Natural killer cell treated with Interleukin-12 subunit alpha and Interleukin-12 subunit beta and Interleukin-15 and Interleukin-18, amount 100 ng/mL, for 72 hours (primary cell): ENCODE results near the gene CARNS1. TPM values are rescaled to one million over a fixed set of nuclear protein-coding genes. Genes with fewer than 3 reads are reported as not detected.
A peak's percentile ranks its signal among the peaks of the same experiment; 100 is the strongest.

Experiments
- ATAC-seq, 2 donors: fragments of 150-1000 bp; cut with Tn5 transposase in 1 of 2; sonication (Bioruptor Pico), chemical (Tn5 transposase) in 1 of 2; 2 replicates each; pipeline ENCODE4 v1.10.0; 2021
- DNase-seq: peaks from one replicate; pipeline ENCODE4 v3.0.0; 2022; ENCODE audit warnings: low spot score
- H3K27ac Mint-ChIP-seq, 2 donors: 1 replicate in 1 of 2; 2 replicates in 1 of 2; pipeline ENCODE4 v1.8.0; 2022; ENCODE audit warnings: mixed read lengths in 2 of 2, mild to moderate bottlenecking in 1 of 2, moderate library complexity in 1 of 2
- H3K27me3 Mint-ChIP-seq, 2 donors: 1 replicate in 1 of 2; 2 replicates in 1 of 2; pipeline ENCODE4 v1.8.0; 2022; ENCODE audit warnings: mixed read lengths in 2 of 2
- H3K36me3 Mint-ChIP-seq: one replicate; pipeline ENCODE4 v1.8.0; 2022; ENCODE audit warnings: mixed read lengths
- H3K4me1 Mint-ChIP-seq, 2 donors: 1 replicate in 1 of 2; 2 replicates in 1 of 2; pipeline ENCODE4 v1.8.0; 2022; ENCODE audit warnings: low read depth in 2 of 2, mixed read lengths in 2 of 2, mild to moderate bottlenecking in 1 of 2
- H3K4me3 Mint-ChIP-seq: one replicate; pipeline ENCODE4 v1.8.0; 2022; ENCODE audit warnings: mixed read lengths
- H3K9me3 Mint-ChIP-seq: 2 replicates; pipeline ENCODE4 v1.8.0; 2022; ENCODE audit warnings: mixed read lengths
- total RNA-seq, 2 donors: library from RNA; stranded (reverse); gene quantifications; one replicate each; pipeline ENCODE4 v1.2.3, GENCODE V29; 2022

Gene CARNS1, protein sequence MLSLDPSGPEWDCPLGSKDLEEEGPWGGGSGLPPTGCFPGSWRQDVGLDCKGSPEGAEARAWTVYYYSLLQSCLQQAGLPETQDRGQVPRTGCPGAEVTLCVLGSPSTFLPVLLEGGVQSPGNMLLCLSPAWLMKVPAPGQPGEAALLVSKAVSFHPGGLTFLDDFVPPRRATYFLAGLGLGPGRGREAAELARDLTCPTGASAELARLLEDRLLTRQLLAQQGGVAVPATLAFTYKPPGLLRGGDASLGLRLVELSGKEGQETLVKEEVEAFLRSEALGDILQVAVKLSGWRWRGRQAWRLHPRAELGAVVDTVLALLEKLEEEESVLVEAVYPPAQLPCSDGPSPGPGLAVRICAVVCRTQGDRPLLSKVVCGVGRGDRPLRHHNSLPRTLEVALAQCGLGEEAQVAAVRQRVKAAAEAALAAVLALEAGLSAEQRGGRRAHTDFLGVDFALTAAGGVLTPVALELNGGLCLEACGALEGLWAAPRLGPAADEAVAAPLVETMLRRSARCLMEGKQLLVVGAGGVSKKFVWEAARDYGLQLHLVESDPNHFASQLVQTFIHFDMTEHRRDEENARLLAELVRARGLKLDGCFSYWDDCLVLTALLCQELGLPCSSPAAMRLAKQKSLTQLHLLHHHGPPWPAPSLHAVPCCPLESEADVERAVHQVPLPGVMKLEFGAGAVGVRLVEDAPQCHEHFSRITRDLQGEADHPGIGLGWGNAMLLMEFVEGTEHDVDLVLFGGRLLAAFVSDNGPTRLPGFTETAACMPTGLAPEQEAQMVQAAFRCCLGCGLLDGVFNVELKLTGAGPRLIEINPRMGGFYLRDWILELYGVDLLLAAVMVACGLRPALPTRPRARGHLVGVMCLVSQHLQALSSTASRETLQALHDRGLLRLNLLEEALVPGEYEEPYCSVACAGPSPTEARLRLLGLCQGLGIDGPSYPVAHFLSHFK
- total RNA-seq, result 1 to 10 TPM; 2.3 to 4.9 TPM

DNA sequence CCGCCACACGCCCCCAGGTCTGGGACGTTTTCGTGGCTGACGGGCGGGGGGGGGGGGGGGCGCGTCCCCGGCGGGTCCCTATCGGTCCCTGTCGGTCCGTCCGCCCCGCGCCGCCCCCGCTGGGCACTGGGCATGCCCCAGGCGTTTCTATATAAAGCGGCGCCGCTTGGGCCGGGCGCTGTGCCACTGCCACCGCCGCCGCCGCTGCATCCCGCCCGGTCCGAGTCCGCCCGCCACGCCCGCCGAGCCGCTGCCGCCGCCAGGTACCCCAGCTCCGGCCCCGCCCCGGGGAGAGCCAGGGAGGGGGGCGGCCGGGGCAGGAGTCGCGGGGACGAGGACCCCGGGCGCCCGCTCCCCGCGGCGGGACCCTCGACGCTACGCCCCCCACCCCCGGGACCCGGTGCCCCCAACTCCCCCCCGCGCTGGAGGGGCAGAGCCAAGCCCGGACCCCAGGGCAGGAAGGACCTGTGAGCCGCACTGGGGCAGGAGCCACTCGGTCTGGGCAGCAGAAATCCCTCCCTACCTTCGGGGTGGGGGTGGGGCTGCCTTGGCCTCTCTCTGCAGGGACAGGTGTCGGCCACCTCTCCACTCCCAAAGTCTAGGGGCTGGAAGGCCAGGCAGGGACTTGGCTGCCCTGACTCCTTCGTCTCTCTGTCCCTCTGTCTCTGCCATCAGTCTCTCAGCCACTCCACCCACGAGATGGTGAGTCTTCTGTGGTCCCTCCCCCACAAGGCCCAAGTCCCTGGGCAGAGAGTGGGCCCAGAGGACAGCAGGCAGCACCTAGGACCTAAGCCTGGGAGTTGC is at the start of gene CARNS1:
TSS of gene CARNS1 (plus strand) at position 178 of the 804 bp plus-strand sequence. CDS start at position 700, 522 bp downstream.
- Mint-ChIP-seq H3K4me1 (peaks cover 30 to 38% of the 10 kb centered on the region in 2 donors), H3K27me3 (no peaks in the 10 kb centered on the region), H3K4me3 (peak within 1 kb of the TSS; percentile 72), H3K9me3 (no peaks in the 10 kb centered on the region), H3K27ac (peak within 1 kb of the TSS; percentile 39 to 86), H3K36me3 (no peaks in the 10 kb centered on the region)
- DNase-seq (no peak), ATAC-seq (peak; percentile 25 to 29)

DNA sequence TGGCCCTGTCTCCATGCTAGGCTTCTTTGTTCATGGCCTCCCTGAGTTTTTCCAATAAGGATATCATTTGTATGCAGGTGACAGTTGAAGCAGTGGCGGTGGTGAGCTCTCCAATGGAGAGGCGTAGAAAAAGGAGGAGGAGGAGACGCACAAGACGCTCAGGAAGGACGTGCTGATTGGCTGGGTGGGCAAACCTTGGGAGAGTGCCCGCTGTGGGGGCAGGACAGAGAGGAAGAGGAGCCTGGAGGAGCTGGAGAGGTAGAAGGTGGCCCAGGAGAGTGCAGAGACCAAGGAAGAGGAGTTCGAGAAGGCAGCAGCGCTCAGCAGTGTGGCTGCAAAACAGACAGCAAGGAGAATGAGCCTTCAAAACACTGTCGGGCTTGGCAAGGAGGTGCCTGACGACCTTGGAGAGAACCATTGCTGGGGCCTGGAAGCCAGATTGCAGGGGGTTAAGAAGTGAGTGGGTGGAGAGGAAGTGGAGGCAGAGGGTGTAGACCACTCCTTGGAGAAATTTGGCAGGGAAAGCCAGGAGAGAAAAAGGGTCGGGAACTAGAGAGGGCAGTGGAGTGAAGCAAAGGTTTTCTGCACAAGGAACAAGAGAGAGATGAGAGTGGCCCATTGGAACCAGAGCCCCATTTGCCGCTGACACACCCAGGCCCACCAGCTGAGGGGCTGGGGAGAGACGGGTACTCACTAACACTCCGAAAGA is 49.6 kb upstream of the CARNS1 start:
- Mint-ChIP-seq H3K4me1 (peaks cover 48 to 49% of the 10 kb centered on the region in 2 donors), H3K27ac (no peak overlapping the region), H3K27me3 (peaks cover 22 to 29% of the 10 kb centered on the region in 2 donors), H3K9me3 (no peaks in the 10 kb centered on the region), H3K4me3 (peak overlapping the region; percentile 1), H3K36me3 (no peaks in the 10 kb centered on the region)
- DNase-seq (no peak), ATAC-seq (no peak)

DNA sequence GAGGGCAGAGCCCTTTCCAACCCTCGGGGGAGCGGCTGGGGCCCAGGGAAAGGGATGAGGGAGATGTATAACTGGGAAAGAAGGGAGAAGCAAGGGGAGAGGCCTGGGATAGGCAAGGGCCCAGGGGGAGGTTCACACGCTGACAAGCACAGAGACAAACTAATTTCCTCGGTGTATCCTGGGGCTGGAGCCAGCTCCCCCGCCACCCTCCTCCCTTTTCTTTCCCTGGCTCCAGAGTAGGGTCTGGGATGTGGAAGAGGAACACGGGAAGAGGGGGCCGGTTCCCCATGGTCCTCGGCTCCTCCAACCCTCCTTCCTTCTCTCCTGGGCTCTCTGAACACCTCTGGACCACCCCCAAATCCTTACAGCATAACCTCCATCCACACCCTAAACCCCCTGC is 48.9 kb upstream of the CARNS1 start:
- Mint-ChIP-seq H3K4me1 (peaks cover 54 to 56% of the 10 kb centered on the region in 2 donors), H3K27ac (no peak overlapping the region), H3K9me3 (no peaks in the 10 kb centered on the region), H3K36me3 (no peaks in the 10 kb centered on the region), H3K27me3 (peaks cover 23 to 31% of the 10 kb centered on the region in 2 donors), H3K4me3 (peak overlapping the region; percentile 1)
- no peak for DNase-seq
- no peak for ATAC-seq

DNA sequence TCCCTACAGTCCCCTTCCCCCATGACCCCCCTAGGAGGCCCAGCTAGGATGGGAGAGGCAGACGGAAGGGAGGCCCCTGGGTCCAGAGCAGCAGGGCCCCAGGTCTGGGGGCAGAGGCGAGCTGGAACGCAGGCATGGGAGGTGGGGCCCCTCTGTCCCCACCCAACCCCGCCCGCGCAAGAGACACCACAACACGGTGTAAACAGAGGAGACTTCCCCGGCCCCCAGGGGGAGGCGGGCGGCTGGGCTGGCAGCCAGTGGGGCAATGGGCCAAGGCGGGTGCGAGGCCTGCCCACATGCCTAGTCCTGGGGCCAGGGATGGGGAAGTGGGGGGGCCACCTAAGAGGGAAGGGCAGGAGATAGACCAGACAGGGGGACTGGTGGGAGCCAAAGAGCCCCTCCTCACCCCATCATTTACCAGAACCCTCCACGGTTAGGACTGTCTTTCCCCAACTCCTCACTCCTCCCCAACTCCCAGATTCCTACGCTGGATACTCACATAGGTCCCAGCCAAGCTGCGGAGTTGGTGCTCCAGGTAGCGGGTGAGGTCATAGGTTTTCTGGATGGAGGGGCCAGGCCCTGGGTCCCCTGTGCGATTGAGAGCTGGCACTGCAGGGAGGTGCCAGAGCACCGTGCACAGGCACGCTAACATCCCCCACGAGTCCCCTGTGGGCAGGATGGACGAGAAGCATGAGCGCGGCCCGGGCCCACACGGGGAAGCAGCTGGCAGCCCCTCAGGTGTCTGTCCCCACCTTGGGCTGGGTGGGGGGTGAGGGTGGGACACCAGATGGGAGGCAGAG is 48.3 kb upstream of the CARNS1 start:
- Mint-ChIP-seq H3K4me1 (peaks cover 58 to 60% of the 10 kb centered on the region in 2 donors), H3K36me3 (no peaks in the 10 kb centered on the region), H3K27ac (peak overlapping the region in 1 of 2 donors; percentile 55), H3K4me3 (no peak overlapping the region), H3K27me3 (peaks cover 27 to 30% of the 10 kb centered on the region in 2 donors), H3K9me3 (no peaks in the 10 kb centered on the region)
- no peak for DNase-seq
- ATAC-seq, result no peak

DNA sequence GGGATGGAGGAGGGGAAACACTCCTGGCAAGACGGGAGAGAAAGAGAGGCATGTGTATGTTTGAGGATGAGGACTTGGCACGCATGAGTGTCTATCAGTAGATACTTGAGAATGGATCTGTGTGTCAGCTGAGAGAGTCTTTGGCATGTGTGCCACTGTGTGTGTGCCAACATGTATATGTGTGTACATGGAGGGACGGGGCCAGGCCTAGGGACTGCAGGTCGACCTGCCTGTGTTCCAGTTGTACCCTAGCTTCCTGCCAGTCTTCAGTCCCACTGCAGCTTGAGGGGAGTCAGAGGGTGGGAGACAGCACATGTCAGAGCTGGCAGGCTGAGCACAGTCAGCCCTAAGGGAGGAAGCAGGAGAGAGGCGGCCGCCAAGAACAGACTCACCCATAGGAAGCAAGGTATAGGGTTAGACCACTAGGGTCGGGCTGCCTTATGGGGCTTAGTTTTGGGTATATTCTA is 47.7 kb upstream of the CARNS1 start:
- no peaks in the 10 kb centered on the region for H3K9me3 Mint-ChIP-seq
- no peak for ATAC-seq
- DNase-seq, result no peak
- H3K4me3 Mint-ChIP-seq, result peak overlapping the region; percentile 57
- no peaks in the 10 kb centered on the region for H3K36me3 Mint-ChIP-seq
- H3K27me3 Mint-ChIP-seq, result peaks cover 27 to 28% of the 10 kb centered on the region in 2 donors
- peak overlapping the region in 1 of 2 donors; percentile 55 for H3K27ac Mint-ChIP-seq
- H3K4me1 Mint-ChIP-seq, result peaks cover 58 to 60% of the 10 kb centered on the region in 2 donors

DNA sequence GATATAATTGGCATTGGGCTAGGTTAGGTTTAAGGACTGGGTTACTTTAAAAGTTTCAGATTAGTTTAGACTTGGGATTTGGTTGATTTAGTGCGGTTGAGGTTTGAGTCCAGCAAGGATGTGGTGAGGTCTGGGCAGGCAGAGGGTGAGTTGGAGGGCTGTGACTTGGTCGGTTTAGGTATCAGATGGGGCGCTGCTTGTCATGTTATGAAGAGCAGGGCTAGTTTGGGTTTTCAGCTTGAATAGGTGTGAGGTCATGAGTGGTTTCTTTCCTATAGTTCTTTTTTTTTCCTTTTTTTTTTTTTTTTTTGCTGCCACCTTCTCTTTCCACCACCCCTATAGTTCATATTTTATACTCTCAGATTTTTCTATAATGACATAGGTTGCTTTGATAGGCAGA is 46.9 kb upstream of the CARNS1 start:
- ATAC-seq, result peak; percentile 79 to 87

DNA sequence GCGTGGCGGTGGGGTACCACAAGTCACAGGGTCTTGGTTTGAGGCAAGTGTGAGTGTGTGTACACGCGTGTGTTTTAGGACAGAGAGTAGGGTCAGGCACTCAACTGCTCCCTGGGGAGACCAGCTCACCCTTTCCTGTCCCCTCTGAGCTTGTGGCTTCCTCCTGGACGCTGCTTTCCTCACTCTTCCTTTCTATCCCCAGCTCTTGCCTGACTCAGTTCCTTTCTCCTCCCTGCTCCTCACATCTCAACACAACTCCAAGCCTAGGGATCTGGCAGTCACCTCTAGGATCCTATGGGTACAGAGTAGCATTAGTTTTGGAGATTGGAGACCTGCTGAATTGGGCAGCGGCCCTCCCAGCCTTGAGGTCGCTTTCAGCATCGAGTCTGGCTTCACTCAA is 46.2 kb upstream of the CARNS1 start:
- no peak for ATAC-seq
- Mint-ChIP-seq H3K4me3 (peak overlapping the region; percentile 57), H3K36me3 (no peaks in the 10 kb centered on the region), H3K4me1 (peaks cover 59 to 68% of the 10 kb centered on the region in 2 donors), H3K27ac (no peak overlapping the region), H3K9me3 (no peaks in the 10 kb centered on the region), H3K27me3 (peaks cover 26 to 27% of the 10 kb centered on the region in 2 donors)
- DNase-seq, result no peak

More for the DNA sequence above, 46.9 kb upstream of the CARNS1 start:
- Mint-ChIP-seq H3K9me3 (no peaks in the 10 kb centered on the region), H3K27ac (peak overlapping the region in 1 of 2 donors; percentile 55), H3K36me3 (no peaks in the 10 kb centered on the region), H3K4me1 (peaks cover 58 to 63% of the 10 kb centered on the region in 2 donors), H3K27me3 (peaks cover 26 to 27% of the 10 kb centered on the region in 2 donors), H3K4me3 (peak overlapping the region; percentile 57)
- peak; percentile 80 for DNase-seq

DNA sequence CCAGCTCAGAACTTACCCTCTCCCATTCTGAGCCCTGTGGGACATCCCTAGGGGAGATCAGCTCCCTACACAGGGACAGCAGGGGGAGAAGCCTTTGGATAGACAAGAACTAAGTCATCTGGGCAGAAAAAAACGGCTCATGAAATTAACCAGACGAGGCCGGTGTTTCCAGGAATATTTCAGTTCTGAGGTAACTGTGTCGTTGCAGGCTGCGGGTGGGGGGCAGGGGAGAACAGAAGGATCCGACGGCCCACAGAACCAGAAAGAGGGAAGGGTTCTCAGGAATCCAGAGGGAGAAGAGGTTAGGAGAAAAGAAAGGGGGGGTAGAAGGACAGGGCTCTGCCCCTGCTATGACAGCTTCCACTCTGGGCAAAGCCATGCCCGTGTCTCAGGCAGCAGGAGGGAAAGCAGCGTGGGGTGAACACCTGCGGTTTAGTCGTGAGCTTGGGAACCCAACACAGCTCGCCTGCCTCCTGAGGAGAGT is 45.6 kb upstream of the CARNS1 start:
- H3K27ac Mint-ChIP-seq, result no peak overlapping the region
- no peaks in the 10 kb centered on the region for H3K9me3 Mint-ChIP-seq
- ATAC-seq (no peak), DNase-seq (no peak)
- H3K4me3 Mint-ChIP-seq, result no peak overlapping the region
- no peaks in the 10 kb centered on the region for H3K36me3 Mint-ChIP-seq
- H3K27me3 Mint-ChIP-seq, result peaks cover 23 to 27% of the 10 kb centered on the region in 2 donors
- peaks cover 55 to 67% of the 10 kb centered on the region in 2 donors for H3K4me1 Mint-ChIP-seq

DNA sequence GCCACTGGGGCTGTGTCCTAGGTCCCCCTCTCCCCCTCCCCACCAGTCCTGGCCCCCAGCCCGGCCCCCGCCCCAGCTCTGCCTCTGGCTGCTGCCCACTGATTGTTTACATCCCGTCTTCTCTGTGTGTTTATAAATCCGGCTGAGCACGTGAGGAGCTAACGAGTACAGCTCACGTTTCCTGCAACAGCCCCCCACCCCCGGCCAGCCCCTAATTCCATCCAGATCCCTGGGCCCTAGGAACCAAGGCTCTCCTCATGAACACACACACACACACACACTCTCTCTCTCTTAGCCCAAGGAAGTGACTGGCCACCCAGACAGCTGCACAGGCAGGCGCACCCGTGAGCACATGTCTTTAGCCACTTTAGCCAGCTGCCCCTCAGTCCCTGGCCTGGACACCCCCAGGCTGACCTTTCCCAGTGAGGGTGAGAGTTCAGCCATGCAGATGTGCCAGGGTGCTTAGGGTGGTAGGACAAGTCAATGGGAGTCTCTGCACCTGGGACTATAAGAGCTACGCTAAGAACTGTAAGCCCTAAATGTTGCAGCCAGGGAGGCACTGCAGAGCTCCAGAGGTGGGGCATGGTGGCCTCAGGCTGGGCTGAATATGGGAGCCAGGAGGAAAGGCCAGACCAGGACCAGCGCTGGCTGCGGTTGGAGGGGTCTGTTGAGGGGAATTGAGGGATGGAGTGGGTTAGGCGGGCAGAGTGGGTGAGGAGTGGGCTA is 45.0 kb upstream of the CARNS1 start:
- H3K27me3 Mint-ChIP-seq, result peaks cover 23 to 26% of the 10 kb centered on the region in 2 donors
- DNase-seq (no peak), ATAC-seq (no peak)
- peaks cover 54 to 62% of the 10 kb centered on the region in 2 donors for H3K4me1 Mint-ChIP-seq
- no peak overlapping the region for H3K27ac Mint-ChIP-seq
- peak overlapping the region; percentile 51 for H3K4me3 Mint-ChIP-seq
- H3K36me3 Mint-ChIP-seq, result no peaks in the 10 kb centered on the region
- H3K9me3 Mint-ChIP-seq, result no peaks in the 10 kb centered on the region

DNA sequence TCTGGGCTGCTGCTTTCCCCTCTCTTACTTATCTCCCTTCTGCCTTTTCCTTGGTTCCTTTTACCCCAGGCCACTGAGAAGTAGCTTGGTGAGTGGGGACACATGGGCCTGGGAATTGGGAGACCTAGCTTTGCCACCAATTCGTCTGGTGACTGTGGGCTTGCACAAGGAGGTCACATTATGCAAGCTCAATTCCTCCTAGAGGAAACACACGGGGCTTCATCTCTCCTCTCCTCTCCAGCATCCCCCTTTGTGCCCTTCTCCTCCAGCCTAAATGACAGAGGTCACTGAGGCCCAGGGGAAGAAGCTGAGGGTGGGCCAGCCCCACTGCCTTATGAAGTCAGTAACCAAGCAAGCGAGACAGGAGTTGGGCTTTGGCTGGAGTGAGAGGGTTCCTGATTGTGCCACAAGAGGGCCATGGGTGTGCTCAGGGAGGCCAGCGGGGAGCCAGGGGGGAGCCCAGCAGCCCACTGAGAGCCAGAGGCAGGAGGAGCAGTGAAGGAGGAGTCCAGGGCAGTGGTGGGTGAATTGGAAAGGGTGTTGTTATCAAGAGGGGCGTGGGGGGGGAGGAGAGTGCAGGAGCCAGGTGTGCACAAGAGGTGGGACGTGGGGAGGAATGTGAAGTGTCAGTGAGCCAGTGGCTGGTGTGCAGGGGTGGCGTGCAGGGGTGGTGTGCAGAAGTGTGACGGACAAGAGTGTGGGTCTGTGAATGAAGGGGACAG is 44.1 kb upstream of the CARNS1 start:
- H3K36me3 Mint-ChIP-seq, result no peaks in the 10 kb centered on the region
- peak overlapping the region; percentile 86 for H3K4me3 Mint-ChIP-seq
- H3K27ac Mint-ChIP-seq, result peak overlapping the region in 1 of 2 donors; percentile 12
- no peaks in the 10 kb centered on the region for H3K9me3 Mint-ChIP-seq
- H3K27me3 Mint-ChIP-seq, result peaks cover 15 to 18% of the 10 kb centered on the region in 2 donors
- H3K4me1 Mint-ChIP-seq, result peaks cover 46 to 54% of the 10 kb centered on the region in 2 donors
- no peak for ATAC-seq
- no peak for DNase-seq

DNA sequence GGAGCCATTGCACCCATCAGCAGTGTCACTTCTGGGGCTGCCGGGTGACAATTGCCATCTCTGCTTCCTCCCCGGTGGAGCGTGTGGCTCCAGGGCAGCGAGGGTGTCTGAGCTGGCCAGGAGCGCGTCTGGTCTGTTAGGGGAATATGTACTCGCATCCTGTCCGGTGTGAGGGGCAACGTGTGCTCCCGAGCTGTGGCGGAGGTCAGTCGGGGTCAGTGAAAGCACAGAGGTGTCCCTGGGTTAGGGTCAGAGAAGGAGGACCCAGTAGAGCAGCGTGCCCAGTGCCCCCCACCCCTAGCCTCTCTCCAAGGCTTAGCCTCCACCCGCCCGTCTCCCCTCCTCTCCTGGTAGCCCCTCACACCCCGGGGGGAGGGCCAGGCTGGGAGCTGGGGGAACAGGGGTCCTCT is 43.6 kb upstream of the CARNS1 start:
- Mint-ChIP-seq H3K4me3 (peak overlapping the region; percentile 86), H3K9me3 (no peaks in the 10 kb centered on the region), H3K27me3 (peaks cover 14 to 16% of the 10 kb centered on the region in 2 donors), H3K4me1 (peaks cover 45 to 53% of the 10 kb centered on the region in 2 donors), H3K36me3 (no peaks in the 10 kb centered on the region), H3K27ac (peak overlapping the region in 1 of 2 donors; percentile 12)
- DNase-seq (no peak), ATAC-seq (no peak)
